ENCODE measurements around the gene BANK1.

DNA sequence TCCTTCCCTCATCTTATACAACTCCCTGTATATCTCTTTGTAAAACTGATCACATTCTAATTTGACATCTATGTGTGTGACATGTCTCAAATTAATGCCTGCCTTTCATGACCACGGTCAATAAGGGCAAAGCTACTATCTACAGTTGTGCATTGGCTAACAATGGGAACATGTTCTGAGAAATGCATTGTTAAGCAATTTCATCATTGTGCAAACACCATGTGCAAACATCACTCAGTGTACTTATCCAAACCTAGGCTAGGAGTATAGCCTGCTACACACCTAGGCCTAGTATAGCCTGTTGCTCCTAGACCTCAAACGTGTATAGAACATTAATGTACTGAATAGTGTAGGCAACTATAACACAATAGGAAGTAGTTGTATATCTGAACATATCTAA lies 95.0 kb downstream of the BANK1 start:
- TF ChIP-seq, protein P1, sequence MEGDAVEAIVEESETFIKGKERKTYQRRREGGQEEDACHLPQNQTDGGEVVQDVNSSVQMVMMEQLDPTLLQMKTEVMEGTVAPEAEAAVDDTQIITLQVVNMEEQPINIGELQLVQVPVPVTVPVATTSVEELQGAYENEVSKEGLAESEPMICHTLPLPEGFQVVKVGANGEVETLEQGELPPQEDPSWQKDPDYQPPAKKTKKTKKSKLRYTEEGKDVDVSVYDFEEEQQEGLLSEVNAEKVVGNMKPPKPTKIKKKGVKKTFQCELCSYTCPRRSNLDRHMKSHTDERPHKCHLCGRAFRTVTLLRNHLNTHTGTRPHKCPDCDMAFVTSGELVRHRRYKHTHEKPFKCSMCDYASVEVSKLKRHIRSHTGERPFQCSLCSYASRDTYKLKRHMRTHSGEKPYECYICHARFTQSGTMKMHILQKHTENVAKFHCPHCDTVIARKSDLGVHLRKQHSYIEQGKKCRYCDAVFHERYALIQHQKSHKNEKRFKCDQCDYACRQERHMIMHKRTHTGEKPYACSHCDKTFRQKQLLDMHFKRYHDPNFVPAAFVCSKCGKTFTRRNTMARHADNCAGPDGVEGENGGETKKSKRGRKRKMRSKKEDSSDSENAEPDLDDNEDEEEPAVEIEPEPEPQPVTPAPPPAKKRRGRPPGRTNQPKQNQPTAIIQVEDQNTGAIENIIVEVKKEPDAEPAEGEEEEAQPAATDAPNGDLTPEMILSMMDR (IDR thresholded peaks at IDR 0.05; ENCODE audit: insufficient read depth, low read length): no peak
- TF ChIP-seq, protein P2, sequence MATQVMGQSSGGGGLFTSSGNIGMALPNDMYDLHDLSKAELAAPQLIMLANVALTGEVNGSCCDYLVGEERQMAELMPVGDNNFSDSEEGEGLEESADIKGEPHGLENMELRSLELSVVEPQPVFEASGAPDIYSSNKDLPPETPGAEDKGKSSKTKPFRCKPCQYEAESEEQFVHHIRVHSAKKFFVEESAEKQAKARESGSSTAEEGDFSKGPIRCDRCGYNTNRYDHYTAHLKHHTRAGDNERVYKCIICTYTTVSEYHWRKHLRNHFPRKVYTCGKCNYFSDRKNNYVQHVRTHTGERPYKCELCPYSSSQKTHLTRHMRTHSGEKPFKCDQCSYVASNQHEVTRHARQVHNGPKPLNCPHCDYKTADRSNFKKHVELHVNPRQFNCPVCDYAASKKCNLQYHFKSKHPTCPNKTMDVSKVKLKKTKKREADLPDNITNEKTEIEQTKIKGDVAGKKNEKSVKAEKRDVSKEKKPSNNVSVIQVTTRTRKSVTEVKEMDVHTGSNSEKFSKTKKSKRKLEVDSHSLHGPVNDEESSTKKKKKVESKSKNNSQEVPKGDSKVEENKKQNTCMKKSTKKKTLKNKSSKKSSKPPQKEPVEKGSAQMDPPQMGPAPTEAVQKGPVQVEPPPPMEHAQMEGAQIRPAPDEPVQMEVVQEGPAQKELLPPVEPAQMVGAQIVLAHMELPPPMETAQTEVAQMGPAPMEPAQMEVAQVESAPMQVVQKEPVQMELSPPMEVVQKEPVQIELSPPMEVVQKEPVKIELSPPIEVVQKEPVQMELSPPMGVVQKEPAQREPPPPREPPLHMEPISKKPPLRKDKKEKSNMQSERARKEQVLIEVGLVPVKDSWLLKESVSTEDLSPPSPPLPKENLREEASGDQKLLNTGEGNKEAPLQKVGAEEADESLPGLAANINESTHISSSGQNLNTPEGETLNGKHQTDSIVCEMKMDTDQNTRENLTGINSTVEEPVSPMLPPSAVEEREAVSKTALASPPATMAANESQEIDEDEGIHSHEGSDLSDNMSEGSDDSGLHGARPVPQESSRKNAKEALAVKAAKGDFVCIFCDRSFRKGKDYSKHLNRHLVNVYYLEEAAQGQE (IDR thresholded peaks at IDR 0.05; ENCODE audit: insufficient replicate concordance, low read depth): no peak
- TF ChIP-seq POLR2AphosphoS5 (IDR thresholded peaks at IDR 0.05; ENCODE audit: low read depth): no peak

Measured in HL-60 (cell line).